Kidney (tissue), 14 donors: ENCODE data around the gene ATP1A3. TPM values are rescaled to one million over a fixed set of nuclear protein-coding genes. Genes with fewer than 3 reads are reported as not detected.
A peak's percentile ranks its signal among the peaks of the same experiment; 100 is the strongest.

Experiments
- DNase-seq, 5 donors: peaks; one replicate each; pipeline ENCODE4 v3.0.0-alpha.2; 2013 to 2020
- FAIRE-seq: peaks from 2 replicates; lab custom pipeline; 2012; peaks lifted over from hg19 to GRCh38; lab: Jason Lieb, UNC
- H3K27ac ChIP-seq, 2 donors: one replicate each; pipeline ENCODE4 v1.7.0; 2013; ENCODE audit warnings: low read depth in 2 of 2, low read length in 2 of 2, inconsistent platforms in 1 of 2
- H3K27me3 ChIP-seq: one replicate; pipeline ENCODE4 v1.7.1; 2013; ENCODE audit warnings: low read length, inconsistent platforms; ENCODE audit not compliant: control insufficient read depth, insufficient read depth
- H3K36me3 ChIP-seq, 3 donors: one replicate each; pipeline versions ENCODE4 v1.7.0 to v1.7.1; 2013; ENCODE audit warnings: low read length in 3 of 3, control low read depth in 1 of 3, inconsistent platforms in 1 of 3; ENCODE audit not compliant: insufficient read depth in 3 of 3, control insufficient read depth in 2 of 3
- H3K4me1 ChIP-seq, 3 donors: one replicate each; pipeline versions ENCODE4 v1.7.0 to v1.7.1; 2013; ENCODE audit warnings: low read length in 3 of 3, inconsistent platforms in 1 of 3, low read depth in 1 of 3; ENCODE audit not compliant: control insufficient read depth in 2 of 3, insufficient read depth in 2 of 3
- H3K4me3 ChIP-seq, 3 donors: one replicate each; pipeline versions ENCODE4 v1.7.0 to v1.8.1; 2013; ENCODE audit warnings: low read length in 3 of 3, control low read depth in 1 of 3, inconsistent platforms in 1 of 3
- H3K9ac ChIP-seq, 3 donors: one replicate each; pipeline versions ENCODE4 v1.7.0 to v1.7.1; 2013; ENCODE audit warnings: low read length in 3 of 3, control low read depth in 1 of 3, inconsistent platforms in 1 of 3
- H3K9me3 ChIP-seq, 3 donors: one replicate each; pipeline versions ENCODE4 v1.7.0 to v1.7.1; 2013; ENCODE audit warnings: low read length in 3 of 3, control low read depth in 1 of 3, inconsistent platforms in 1 of 3; ENCODE audit not compliant: control insufficient read depth in 2 of 3, insufficient read depth in 1 of 3
- CTCF ChIP-seq: IDR thresholded peaks from 3 replicates; pipeline ENCODE4 v1.5.1; 2012; ENCODE audit warnings: mild to moderate bottlenecking, moderate library complexity, borderline replicate concordance; ENCODE audit not compliant: insufficient read depth; ENCODE audit errors: extremely low read depth
- intact Hi-C: fragments of 100-400 bp; cut with DNase I; formaldehyde crosslinking; loops from one replicate; pipeline ENCODE4 v1.11.1; 2022
- polyA plus RNA-seq: library from polyadenylated mRNA; stranded (reverse); fragments of 350-450 nt; fragmentation: Illumina TruSeq; extraction: RNeasy Lipid Tissue Mini Kit (QIAGEN cat#74804); gene quantifications from one replicate; pipeline ENCODE4 v1.2.3, GENCODE V29; 2014; ENCODE audit warnings: low read depth, low replicate concordance; ENCODE audit not compliant: insufficient read depth
- total RNA-seq: library from RNA; stranded (reverse); fragmentation: NEBNext Ultra II Directional; extraction: Animal tissue kit (Norgen Biotek cat#: 25700); gene quantifications from one replicate; pipeline ENCODE4 v1.2.1, GENCODE V29; 2021
- donor health status: control.
- donor health status: control.
- donor health status: control.
- donor health status: control.
- donor health status: control.
- donor health status: DM: yes; HTN: yes; CAD: no.
- donor health status: Normal renal cell carcinoma (clear cell type).

ATP1A3 gene
- total and polyA plus RNA-seq, 2 donors from 2014 or later = not detected

GRCh38 chr19:41965106-41965505 lies 28.9 kb downstream of the ATP1A3 start:
- no peak for TF ChIP-seq CTCF
- DNase-seq (no peak), FAIRE-seq (no peak)
- Histone ChIP-seq H3K4me1 (no peaks in the 10 kb centered on the region), H3K9ac (no peak overlapping the region), H3K27me3 (no peaks in the 10 kb centered on the region), H3K9me3 (no peaks in the 10 kb centered on the region), H3K36me3 (no peaks in the 10 kb centered on the region), H3K4me3 (no peak overlapping the region), H3K27ac (no peak overlapping the region)
- intact Hi-C loops = no loop called here

GRCh38 chr19:41960973-41961372 lies 33.1 kb downstream of the ATP1A3 start:
- Histone ChIP-seq H3K9me3 (no peaks in the 10 kb centered on the region), H3K27me3 (no peaks in the 10 kb centered on the region), H3K4me3 (no peak overlapping the region), H3K36me3 (peaks cover 0 to 3% (median 3%) of the 10 kb centered on the region in 3 donors), H3K4me1 (peaks cover 0 to 15% (median 4%) of the 10 kb centered on the region in 3 donors), H3K9ac (no peak overlapping the region), H3K27ac (no peak overlapping the region)
- intact Hi-C loops = no loop called here
- FAIRE-seq (no peak), DNase-seq (no peak)
- no peak for TF ChIP-seq CTCF

- H3K4me1 ChIP-seq = peaks cover 0 to 15% (median 4%) of the 10 kb centered on the region in 3 donors
- peak within 1 kb of the TSS; percentile 79 to 86 for H3K27ac ChIP-seq
- intact Hi-C loops = no loop called here
- TF ChIP-seq CTCF = no peak
- DNase-seq (peak; percentile 94 to 97 (median 95)), FAIRE-seq (no peak)
- no peaks in the 10 kb centered on the region for H3K9me3 ChIP-seq
- peak within 1 kb of the TSS; percentile 69 to 84 (median 80) for H3K4me3 ChIP-seq
- H3K9ac ChIP-seq = peak within 1 kb of the TSS; percentile 65 to 83 (median 75)
- no peaks in the 10 kb centered on the region for H3K27me3 ChIP-seq
- H3K36me3 ChIP-seq = peaks cover 0 to 6% (median 3%) of the 10 kb centered on the region in 3 donors
Observed at GRCh38 chr19:41959056-41960053, 34.7 kb downstream of the ATP1A3 start, which contains the start of gene RABAC1. TSS of gene RABAC1 (minus strand) at chr19:41959321. CDS start at chr19:41959292, 29 bp downstream.
